ENCODE measurements around the gene MYLK. TPM values are rescaled to one million over a fixed set of nuclear protein-coding genes. Genes with fewer than 3 reads are reported as not detected.

The MYLK gene
- total and polyA plus RNA-seq, 9 of the 15 experiments (the other 6 are each of a cell fraction or from before 2014, with no cell fraction given), result 0.11 to 0.53 (median 0.18) TPM; not detected in 2

- POLR2A ChIA-PET, result no interaction called here
- H3K4me2 ChIP-seq (ENCODE audit: insufficient read depth, low read length), result no peak overlapping the region
- ATAC-seq (no peak), DNase-seq (ENCODE audit: extremely low read depth in 1 of 4, low spot score in 3 of 4) (no peak), FAIRE-seq (no peak)
- intact Hi-C loops (cut with micrococcal nuclease) (no loop called here), in situ Hi-C loops (cut with MboI) (no loop called here)
- H3K9me3 ChIP-seq (replicated peaks; ENCODE audit: control insufficient read depth, insufficient read depth, low read depth, low read length), result no peaks in the 10 kb centered on the region
- no peak overlapping the region for H3K9ac ChIP-seq (ENCODE audit: insufficient read depth in 1 of 2, low read depth in 2 of 2, low read length in 2 of 2)
- CTCF ChIA-PET (ENCODE audit: low intra/inter-chr PET ratio), result no interaction called here
- H4K20me1 ChIP-seq (replicated peaks; ENCODE audit: control insufficient read depth, insufficient read depth, low read length), result no peaks in the 10 kb centered on the region
- no TSS peak for BruUV-seq (replicated peaks)
- H3K27ac ChIP-seq (ENCODE audit: extremely low read depth, low read depth, low read length), result no peak overlapping the region
- H2AFZ ChIP-seq (ENCODE audit: low read depth, low read length), result no peak overlapping the region
- H3K27me3 ChIP-seq (ENCODE audit: control insufficient read depth in 2 of 2, insufficient read depth in 2 of 2, low read length in 2 of 2), result no peaks in the 10 kb centered on the region
- H3K4me3 ChIP-seq, result no peak overlapping the region
- H3K79me2 ChIP-seq (ENCODE audit: control insufficient read depth, insufficient read depth, low read length), result no peaks in the 10 kb centered on the region
- H3K9me1 ChIP-seq (ENCODE audit: control insufficient read depth, insufficient read depth, low read length), result no peaks in the 10 kb centered on the region
- H3K36me3 ChIP-seq (ENCODE audit: control insufficient read depth, insufficient read depth, low read length), result no peaks in the 10 kb centered on the region
- H3K4me1 ChIP-seq (replicated peaks in 1 of 2; ENCODE audit: control insufficient read depth in 2 of 2, insufficient read depth in 2 of 2, low read length in 2 of 2), result no peaks in the 10 kb centered on the region; a peak in 1 of 5 replicates
- TF ChIP-seq MCM7 (IDR thresholded peaks at IDR 0.05) (no peak), CCAR2 (IDR thresholded peaks at IDR 0.05; ENCODE audit: low read depth, low read length) (no peak), ZNF431 (CRISPR knock-in tag; IDR thresholded peaks at IDR 0.05) (no peak), VEZF1 (CRISPR knock-in tag; IDR thresholded peaks at IDR 0.05) (no peak), CBX8 (IDR thresholded peaks at IDR 0.05; ENCODE audit: borderline replicate concordance, extremely low read depth, low read depth, low read length, poor library complexity, severe bottlenecking) (no peak), THAP12 (CRISPR knock-in tag; IDR thresholded peaks at IDR 0.05) (no peak), ZNF518B (CRISPR knock-in tag; IDR thresholded peaks at IDR 0.05) (no peak), FOXA1 (IDR thresholded peaks at IDR 0.05; ENCODE audit: borderline replicate concordance) (no peak), HOXB6 (CRISPR knock-in tag; IDR thresholded peaks at IDR 0.05; ENCODE audit: borderline replicate concordance) (no peak), ZBTB11 (CRISPR knock-in tag; IDR thresholded peaks at IDR 0.05) (no peak), ZNF146 (CRISPR knock-in tag; IDR thresholded peaks at IDR 0.05; ENCODE audit: unreplicated experiment) (no peak), NFE2 (IDR thresholded peaks at IDR 0.05; ENCODE audit: low read depth) (no peak)
These were observed 46.3 kb downstream of the MYLK start for GRCh38 chr3:123837858-123838257.

Measured in K562 (cell line).